Measurements from ENCODE around the gene LRRC74B.

- TF ChIP-seq POLR2A (IDR thresholded peaks at IDR 0.05) (no peak), CTCF (IDR thresholded peaks at IDR 0.05) (no peak)
Measured at GRCh38 chr22:21078916-21079315, 33.2 kb downstream of the LRRC74B start.

All from uterus (tissue), 2 donors.